SU-DHL-6 (cell line): ENCODE results near the gene ISYNA1.

Experiments
- CTCF ChIP-seq: fragments of 200-600 bp; sonication (generic); IDR thresholded peaks from one replicate; pipeline ENCODE4 v1.5.1; 2017; ENCODE audit warnings: antibody characterized with exemption, mild to moderate bottlenecking, low read length, moderate library complexity; ENCODE audit not compliant: insufficient read depth, poor library complexity, severe bottlenecking
- EZH2phosphoT487 ChIP-seq: fragments of 200-600 bp; sonication (generic), shearing (Covaris generic); conservative IDR thresholded peaks from 2 replicates; pipeline ENCODE4 v1.6.1; 2018; ENCODE audit warnings: mild to moderate bottlenecking, antibody characterized with exemption, low read length, moderate library complexity, mixed read lengths

GRCh38 chr19:18416778-18417249 lies 21.1 kb downstream of the ISYNA1 start:
- TF ChIP-seq CTCF (no peak), EZH2phosphoT487 (no peak; the same call in 1 of the 2 replicates)
